T-helper 1 cell (primary cell): ENCODE measurements around the gene ZP1.
"Not testable (repeated sequence)": the region's sequence is repeated elsewhere in the genome, so short reads cannot be mapped to it uniquely, and the experiment has no call there.

Experiments
- DNase-seq, 5 donors: peaks; one replicate each; pipeline ENCODE4 v3.0.0-alpha.2; 2012 to 2020

The ZP1 gene

GRCh38 chr11:60879971-60880588, 12.7 kb downstream of the ZP1 start:
- DNase-seq: no peak

GRCh38 chr11:60880643-60881282, 13.4 kb downstream of the ZP1 start:
- DNase-seq: no peak

GRCh38 chr11:60887556-60887955, 20.2 kb downstream of the ZP1 start:
- peak in 2 of 5 donors; percentile 18 to 35 for DNase-seq

- no peak for DNase-seq
Measured at GRCh38 chr11:60889869-60890311, 22.5 kb downstream of the ZP1 start.

GRCh38 chr11:60890696-60891095, 23.4 kb downstream of the ZP1 start:
- DNase-seq: no peak

- no peak for DNase-seq
Measured at GRCh38 chr11:60891103-60891741, 23.9 kb downstream of the ZP1 start.

- no peak for DNase-seq
Measured at GRCh38 chr11:60895687-60896086, 28.3 kb downstream of the ZP1 start.

- DNase-seq: no peak
Measured at GRCh38 chr11:60897496-60897895, 30.2 kb downstream of the ZP1 start.

GRCh38 chr11:60899046-60899936, 31.9 kb downstream of the ZP1 start:
- DNase-seq: peak in 2 of 5 donors; percentile 23 to 41

- no peak for DNase-seq
Measured at GRCh38 chr11:60899977-60900376, 32.6 kb downstream of the ZP1 start.

GRCh38 chr11:60900673-60901404, 33.5 kb downstream of the ZP1 start:
- DNase-seq: no peak

GRCh38 chr11:60902625-60903024, 35.3 kb downstream of the ZP1 start:
- DNase-seq: no peak

GRCh38 chr11:60905047-60905446, 37.7 kb downstream of the ZP1 start:
- DNase-seq: no peak

- DNase-seq: peak in 2 of 5 donors; percentile 20 to 36
Measured at GRCh38 chr11:60905551-60906113, 38.3 kb downstream of the ZP1 start.

GRCh38 chr11:60906132-60906972, 39.0 kb downstream of the ZP1 start, which contains the start of gene PRPF19:
Gene PRPF19 (minus strand): TSS chr11:60906585. CDS start chr11:60906382, 203 bp downstream.
- peak; percentile 94 to 99 (median 98) for DNase-seq

- DNase-seq: no peak
Measured at GRCh38 chr11:60908803-60909202, 41.5 kb downstream of the ZP1 start.

- DNase-seq: not testable (repeated sequence)
Measured at GRCh38 chr11:60909680-60910280, 42.4 kb downstream of the ZP1 start.

GRCh38 chr11:60910281-60910687, 42.9 kb downstream of the ZP1 start:
- no peak for DNase-seq

GRCh38 chr11:60910711-60911380, 43.5 kb downstream of the ZP1 start:
- DNase-seq: no peak
